Stimulated activated CD4-positive, alpha-beta T cell treated with anti-CD3 and anti-CD28 coated beads, Interleukin-15, amount 100 ng/mL, for 48 hours (primary cell): ENCODE results near the gene QARS1.
A peak's percentile ranks its signal among the peaks of the same experiment; 100 is the strongest.

ENCODE experiments used
- DNase-seq, 2 donors: peaks; one replicate each; pipeline ENCODE4 v3.0.0-alpha.2; 2020; ENCODE audit warnings: low read depth in 2 of 2

Gene QARS1

DNA sequence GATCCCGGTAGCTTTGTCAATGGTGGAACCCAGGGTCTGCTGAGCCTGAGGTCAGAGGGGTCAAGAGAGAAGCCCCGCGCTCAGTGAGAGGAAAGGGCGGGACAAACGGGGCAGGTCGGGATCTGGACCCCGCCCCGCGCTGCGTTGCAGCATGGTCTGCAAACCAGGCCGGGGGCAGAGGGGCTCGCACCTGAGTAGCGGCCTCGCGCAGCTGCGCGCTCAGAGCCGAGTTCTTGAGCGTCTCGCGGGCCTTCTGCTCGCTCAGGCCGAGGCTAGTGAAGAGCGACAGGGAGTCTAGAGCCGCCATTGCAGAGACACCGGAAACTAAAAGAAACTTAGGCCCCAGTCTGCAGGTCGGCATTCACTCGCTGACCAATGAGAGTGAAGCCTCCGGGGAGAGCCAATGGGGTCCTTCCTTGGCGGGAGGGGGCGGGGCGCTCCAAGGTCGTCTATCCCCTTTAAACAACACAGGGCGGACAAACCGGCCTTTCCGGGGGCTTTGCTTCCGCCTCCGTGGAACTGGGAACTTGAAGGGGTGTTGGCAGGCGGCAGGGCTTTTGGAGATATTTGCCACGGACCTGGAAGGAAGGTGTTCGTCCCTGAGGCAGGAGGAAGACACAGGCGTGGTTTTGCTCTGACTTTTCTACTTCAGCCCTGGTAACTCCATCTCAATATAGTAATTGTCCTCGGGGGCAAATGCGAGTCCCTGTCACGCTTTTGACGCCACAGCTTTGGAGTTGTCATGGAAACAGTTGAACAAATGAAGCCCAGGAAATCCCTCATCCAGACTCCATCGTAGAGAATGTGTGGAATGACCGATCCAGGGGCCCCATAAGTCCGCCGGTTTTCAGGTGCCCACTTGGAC is at the start of gene QARS1:
Gene QARS1, minus strand, starts transcription at position 331 of the 865 bp plus-strand sequence. Its CDS starts 24 bp downstream, at position 307.
- peak; percentile 78 to 86 for DNase-seq

DNA sequence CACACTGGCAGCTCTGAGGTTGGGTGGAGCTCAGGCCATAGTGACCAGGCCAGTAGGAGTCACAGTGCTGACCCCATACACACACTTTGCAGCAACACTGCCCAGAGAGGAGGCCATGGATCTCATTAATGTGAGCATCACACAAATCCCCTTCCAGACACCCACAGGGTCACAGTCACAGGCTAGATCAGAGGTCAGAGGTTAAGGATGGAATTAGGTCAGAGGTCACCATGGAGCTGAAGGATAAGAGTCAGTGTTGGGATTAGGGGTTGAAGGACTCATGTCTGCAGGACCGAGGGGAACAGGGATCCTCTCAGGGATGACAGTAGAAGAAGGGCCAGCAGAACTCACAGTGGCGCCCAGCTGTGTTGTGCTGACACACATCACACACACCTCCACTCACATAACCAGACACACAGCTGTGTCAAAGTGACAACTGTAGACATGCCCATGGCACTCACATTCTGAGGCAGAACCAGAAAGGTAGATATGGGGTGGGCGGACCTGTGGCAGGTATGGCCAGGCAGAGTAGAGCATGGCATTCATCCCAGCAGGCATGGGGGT is 48.9 kb upstream of the QARS1 start:
- DNase-seq: no peak

DNA sequence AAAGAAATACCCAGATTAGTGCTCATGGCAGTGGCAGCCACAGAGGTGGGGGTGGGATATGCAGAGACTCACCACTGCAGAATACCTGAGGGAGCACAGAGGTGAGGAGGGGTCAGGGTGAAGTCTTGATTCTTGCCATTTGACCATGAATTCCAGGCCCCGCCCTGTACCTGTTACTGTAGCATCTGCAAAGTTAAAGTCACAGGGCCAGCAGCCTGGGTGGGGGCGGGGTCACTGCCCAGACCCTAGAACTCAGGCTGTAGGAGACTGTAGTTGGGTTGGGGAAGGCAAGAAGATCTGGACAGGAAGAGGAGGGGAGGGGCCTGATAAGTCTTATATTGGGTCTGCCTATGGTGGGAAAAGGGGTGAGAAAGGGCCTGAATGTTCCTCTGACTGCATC is 47.1 kb upstream of the QARS1 start:
- no peak for DNase-seq

DNA sequence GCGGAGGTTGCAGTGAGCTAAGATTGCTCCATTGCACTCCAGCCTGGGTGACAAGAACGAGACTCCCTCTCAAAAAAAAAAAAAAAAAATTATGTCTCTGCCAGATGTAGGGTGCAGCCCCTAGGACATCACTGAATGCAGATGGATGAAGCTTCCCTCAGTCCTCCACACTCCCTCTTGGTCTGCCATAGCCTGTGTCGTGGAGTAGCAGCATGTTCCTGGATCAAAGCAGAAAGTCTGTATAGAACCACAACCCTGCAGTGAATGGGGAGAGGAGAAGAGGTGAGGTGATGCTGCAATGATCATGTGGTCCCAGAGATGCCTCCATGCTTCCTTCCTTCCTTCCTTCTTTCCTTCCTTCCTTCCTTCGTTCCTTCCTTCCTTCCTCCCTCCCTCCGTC is 43.6 kb upstream of the QARS1 start:
- no peak for DNase-seq

DNA sequence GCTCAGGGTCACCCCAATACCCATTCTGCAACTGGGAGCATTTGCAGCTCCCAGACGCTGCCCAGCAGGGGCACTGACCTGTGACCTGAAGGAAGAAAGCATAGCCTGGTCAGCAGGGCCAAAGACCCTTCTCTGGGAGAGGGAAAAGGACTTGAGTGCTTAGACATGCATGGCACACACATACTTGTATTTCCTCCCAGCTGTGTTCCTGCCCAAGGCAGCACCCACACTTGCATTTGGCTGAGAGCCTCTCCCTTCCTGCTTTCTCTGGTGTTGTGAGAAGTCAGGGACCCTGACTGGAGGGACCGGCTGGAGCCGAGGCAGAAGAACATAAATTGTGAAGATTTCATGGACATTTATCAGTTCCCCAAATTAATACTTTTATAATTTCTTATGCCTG is 35.5 kb upstream of the QARS1 start:
- no peak for DNase-seq

DNA sequence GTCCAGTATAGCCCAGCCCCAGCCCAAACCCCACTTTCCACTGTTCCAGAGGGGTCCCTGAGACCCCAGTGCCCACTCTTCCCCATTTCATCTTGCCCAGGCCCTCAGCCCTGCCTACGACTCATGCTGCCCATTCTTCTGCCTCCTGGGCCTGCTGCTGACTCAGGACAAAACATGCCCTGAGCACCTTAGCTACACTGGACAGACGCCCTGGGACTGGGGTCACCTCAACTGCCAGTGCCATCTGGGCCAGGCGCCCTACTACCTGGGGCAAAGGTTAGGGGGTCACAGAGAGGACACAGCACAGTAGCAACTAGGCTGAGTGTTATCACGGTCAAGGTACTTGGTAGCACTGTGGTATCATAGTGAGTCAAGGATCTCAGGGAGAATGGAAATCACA is 30.9 kb upstream of the QARS1 start:
- DNase-seq: no peak

DNA sequence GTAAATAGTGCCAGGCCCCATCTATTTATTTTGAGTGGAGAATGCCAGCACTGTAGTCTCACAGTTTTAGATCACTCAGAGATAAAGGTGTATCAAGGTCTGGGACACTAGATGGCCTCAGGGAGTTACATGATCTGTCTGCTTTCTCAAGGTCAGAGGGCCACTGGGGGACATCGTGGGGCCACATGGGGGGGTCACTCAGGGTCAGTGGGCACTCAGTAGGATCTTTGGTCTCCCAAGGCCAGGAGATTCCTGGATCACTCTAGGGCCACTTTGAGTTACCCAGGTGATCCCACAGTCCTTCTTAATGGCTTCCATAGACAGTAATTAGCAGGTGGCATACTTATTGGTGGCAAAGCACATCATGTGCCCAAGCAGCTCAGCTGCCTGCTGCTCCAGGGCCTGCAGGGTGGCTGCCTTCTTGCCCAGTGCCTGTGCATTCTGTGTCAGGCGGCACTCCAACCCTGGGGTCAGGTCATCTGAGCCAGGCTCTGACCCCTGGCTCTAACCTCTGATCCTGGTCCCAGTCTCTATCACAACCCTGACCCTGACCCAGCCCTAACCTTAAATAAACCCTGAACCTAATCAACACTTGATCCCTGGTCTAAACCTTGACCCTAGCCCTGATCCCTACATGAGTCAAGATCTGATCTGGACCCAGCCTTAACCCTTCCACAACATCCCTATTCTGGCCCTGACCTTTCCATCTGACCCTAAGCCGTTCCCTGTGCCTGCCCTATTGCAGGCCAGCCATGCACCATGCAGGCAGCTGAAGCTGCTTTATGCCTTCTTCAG is 30.1 kb upstream of the QARS1 start:
- no peak for DNase-seq

DNA sequence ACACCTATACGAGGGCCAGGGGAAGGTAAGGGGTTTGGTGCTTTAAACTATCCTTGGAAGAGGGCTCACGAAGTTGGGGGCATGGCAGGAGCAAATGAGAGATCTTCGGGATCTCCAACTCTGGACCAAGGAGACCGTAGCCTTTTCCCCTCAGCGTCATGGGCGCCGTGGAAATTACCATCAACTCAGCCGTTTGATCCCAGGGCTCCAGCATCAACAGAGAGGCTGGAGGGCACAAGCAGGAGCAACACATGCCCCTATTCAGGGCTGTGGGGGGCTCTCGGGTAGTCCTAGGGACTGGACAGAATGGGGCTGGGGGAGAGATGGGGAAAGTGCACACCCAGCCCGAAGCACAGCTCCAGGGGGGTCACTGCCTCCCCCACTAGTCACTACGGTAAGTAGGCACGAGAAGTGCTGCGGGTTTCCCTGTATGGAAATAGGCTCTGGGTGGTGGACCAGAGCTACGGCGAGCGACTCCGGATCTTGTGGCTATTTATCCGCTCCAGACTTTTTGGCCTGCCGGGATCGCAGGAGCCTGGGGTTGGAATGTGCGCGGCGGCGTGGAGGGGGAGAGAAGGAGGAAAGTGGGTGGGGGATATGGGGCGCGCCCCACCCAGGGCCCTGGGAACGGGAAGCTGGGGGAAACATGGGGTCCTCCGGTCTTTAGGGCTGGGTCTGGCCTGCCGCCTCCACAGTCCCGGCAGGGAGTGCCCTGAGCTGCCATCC is 28.8 kb upstream of the QARS1 start:
- no peak for DNase-seq

DNA sequence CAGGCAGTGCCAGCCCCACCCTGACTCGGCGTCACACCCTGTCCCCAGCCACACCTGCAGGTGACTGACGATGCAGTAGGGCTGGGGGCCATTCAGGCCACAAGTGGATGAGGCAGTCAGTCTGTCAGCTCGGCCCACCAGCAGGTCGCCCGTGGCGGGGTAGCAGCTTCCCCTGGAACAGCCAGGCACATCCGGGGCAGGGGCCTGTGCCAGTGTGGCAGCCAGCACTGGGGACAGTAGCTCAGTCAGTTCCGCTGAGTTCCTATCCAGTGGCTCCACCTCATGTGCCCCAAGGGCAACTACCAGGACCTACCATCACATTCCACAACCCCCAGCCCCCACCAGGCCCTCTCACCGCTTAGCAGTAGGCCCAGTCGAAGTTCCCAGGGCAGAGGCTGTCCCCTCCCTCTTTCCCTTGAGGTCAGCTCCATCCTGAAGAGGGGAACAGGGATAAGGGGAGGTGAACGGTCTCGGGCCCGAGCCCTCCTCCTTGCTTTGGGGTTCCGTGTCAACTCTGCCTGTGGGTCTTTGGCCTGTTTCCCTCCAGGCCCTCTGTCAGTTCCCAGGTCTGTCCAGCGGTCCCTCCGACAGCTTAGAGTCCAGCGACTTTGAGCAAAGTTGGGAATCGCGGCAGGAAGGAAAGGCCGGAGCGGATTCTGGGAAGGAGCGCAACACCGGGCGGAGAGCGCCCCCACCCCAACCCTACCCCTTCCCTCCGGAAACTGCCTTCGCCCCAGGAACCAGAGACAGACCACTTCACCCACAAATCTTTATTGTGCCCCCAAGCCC is 28.1 kb upstream of the QARS1 start, which contains the start of gene LAMB2:
Gene LAMB2, minus strand, starts transcription at position 614 of the 789 bp plus-strand sequence. Its CDS starts 183 bp downstream, at position 431.
- DNase-seq: no peak

DNA sequence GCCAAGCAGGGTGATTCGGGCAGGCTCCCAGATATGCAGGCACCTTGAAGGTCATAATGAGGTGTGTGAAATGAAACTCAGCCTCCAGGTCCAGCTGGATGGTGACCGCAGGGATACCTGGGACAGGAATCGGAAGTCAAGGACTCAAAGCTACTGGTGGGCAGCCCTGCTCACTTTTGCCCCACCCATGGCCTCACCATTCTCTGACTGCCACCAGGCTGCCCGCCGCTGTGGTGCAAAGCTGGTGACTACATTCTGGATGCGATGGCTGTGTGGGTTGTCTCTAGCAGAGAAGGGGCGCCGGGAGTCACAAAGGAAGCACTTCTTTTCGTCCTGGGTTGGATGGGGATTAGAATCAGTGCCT is 27.5 kb upstream of the QARS1 start:
- DNase-seq: no peak

DNA sequence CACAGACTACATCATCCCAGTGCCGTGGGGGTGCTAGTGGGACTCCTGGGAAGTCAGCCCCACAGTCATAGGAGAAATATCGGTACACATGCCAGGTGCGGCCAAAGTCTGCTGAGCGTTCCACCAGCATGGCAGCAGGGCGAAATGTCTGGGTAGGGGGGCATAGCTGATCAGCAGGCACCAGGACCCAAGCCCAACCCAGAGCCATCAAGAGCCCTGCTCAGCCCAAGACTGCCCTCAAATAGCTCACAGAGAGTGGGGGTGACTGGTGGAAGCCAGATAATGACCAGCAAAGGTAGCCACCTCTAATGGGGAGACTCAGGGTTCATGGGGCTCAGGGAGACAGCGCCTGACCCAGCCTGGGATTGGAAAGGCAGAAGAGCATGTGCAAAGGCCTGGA is 27.0 kb upstream of the QARS1 start:
- DNase-seq: no peak

DNA sequence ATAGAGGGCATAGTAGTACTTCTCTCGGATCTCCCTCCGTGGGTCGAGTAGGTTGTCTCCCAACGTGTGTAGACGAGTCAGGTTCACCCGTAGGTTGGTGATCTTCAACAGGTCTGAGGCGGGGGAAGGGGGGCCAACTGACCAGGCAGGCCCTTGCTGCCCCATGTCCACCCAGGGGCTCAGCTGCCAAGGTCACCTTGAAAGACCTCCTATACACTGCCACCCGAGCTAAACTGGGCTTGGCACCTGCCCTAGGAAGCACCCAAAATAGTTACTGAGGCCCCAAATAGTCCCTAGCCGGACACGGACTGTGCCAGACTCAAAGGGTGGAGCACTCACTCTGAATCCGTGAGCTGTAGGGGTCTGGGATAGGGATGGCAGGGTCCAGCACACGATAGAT is 26.5 kb upstream of the QARS1 start:
- no peak for DNase-seq

DNA sequence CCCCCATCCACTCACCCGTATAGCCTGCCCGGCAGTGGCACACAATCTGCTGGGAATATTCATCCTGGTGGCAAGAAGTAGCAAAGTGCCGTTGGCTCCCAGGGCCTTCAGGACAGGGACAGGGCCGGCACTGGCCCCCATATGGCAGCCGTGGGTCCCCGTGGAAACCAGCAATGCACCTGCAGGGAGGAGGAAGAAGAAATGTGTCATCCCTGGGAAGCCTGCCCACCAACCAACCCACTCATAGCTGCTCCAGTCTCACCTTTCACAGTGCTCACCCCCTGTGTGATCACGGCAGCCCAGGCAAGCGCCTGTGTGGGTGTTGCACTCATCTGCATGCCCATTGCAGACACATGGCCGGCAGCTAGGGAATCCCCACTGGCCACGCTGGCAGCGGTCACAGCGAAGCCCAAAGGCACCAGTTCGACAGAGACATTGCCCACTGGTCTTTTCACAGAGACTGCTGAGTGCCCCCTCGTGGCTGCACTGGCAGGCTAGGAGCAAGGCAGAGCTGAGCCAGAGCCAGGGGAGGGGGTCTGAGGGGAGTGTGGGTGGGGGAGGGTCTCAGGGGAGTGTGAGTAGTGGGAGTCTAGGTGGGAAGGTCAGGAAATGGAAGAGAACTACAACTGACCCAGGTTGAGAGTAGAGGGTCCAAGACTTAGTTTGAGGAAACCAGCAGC is 20.6 kb upstream of the QARS1 start:
- no peak for DNase-seq

DNA sequence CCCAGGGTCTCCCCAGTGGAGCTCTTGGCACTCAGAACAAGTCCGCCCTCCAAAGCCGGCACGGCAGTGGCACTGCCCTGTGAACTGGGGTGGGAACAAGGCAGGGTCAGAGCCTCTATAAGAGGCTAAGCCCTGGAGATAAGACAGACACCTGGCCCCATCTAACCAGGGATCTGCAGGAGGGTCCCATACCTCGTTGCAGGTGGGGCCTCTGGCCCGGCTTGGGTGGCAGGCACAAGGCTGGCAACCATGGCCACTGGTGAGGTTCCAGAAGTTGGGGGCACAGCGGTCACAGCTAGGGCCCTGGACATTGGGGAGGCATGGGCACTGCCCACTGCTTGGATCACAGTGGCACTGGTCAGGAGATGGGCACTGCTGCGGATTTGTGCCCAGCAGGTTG is 19.6 kb upstream of the QARS1 start:
- no peak for DNase-seq

DNA sequence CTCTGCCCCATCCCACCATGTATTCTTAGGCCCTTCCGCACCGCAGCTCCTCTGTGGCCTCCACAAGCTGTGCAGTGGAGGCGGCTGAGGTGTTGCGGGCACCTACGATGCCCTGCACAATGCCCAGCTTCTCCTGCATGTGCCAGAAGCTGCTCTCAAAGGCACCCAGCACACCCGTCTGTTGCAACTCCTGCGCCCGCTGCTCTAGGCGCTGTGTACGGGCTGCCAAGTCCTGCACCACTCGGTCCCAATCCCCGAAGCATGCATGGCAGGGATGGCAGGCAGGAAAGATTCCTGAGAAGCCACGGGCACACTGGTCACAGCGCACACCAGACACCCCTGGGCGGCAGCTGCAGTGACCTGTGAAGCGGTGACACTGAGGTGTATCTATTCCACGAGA is 19.1 kb upstream of the QARS1 start:
- DNase-seq: no peak

DNA sequence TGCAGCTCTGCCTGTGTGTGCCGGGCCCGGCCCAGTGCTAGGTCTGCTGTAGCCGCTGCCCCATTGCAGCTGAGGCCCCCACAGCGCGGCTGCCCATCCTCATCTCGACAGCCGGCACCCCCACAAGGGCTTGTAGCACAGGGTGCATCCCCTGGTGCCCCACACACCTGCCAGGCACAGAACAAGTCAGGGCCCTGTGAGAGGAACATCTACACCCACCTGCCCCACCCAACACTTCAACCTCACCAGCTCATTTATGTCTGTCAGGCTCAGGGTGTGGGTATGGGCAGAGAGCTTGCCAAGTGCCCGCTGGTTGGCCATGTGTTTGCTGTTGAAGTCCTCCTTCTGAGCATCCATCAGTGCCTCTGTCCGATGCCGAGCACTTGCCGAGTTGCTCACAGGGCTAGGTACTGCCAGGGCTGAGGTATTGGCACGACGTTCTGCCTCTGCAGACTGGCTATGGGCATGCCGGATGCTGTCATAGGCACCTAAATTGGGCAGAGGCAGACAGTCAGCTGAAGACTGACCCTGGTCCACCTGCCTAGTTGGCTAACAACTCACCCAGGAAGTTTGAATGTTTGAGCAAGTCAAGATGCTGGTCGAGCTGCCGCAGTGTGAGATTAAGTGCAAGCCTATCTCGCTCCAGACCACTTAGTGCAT is 18.5 kb upstream of the QARS1 start:
- DNase-seq: no peak

DNA sequence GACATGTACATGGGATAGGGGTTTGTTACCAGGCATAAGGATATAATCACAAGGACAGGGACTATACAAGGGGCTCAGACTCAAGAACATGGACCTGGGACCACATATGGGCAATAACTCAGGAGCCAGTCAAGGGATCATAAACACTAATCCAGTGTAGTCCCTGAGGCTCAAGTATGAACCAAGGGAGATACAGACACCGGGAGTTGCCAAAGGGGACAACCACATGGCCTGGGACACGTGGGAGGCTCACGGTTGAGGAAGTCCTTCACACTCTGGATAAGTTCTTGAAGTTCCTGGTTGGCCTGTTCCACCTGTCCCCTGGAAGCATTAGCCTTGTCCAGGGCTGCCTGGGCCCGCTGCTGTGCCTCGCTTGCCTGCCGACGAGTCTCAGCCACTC is 17.9 kb upstream of the QARS1 start:
- no peak for DNase-seq

DNA sequence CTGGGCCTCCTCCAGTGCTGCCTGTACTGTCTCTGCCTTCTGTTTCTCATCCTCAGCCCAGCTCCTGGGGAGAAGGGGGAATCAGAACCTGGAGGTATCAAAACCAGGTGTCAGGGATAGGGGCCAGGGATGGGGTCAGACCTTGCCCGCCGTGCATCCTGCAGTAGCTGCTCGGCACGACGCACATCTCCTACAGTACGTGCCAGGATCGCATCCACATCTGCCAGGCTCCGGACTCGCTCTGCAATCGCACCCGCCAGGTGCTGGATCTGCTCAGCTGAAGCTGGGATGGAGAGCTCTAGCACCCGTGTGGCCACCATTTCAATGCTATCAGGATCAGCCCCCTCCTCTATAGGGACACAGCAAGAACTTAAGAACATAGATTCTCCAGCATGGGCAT is 17.5 kb upstream of the QARS1 start:
- no peak for DNase-seq

DNA sequence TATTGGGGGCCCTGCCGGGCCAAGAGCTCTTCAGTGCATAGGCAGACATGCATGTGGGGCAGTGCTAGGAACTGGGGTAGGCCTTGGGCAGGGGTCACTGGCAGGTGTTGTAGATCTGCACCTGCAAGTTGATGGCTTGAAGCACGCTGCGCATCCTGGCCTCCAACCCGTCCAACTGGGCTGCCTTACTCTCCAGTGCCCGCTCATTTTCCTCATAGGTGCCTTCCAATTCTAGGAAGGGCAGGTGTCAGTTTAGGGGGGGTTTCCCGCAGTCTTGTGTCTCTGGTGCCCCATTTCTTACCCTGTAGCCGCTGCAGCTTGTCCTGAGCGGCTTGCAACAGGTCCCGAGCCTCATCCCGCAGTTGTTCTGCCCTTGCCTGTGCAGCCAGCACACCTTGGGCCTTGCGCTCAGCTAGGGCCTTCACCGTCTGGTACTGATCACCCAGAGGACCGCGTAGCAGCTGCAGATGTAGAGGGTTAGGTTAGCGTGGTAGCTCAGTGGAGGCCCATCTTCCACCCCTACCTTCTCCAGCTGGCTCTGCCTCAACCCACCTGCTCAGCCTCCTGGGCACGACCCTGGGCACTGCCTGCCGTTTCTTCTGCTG is 16.7 kb upstream of the QARS1 start:
- DNase-seq: no peak
